Ishikawa (cell line): ENCODE data around the gene NUDT17.

Experiments
- CEBPB ChIP-seq: IDR thresholded peaks from 2 replicates; pipeline ENCODE4 v1.6.1; 2012
- EGR1 ChIP-seq: IDR thresholded peaks from 2 replicates; pipeline ENCODE4 v1.6.1; 2012
- EP300 ChIP-seq: IDR thresholded peaks from 2 replicates; pipeline ENCODE4 v1.6.1; 2012; ENCODE audit warnings: borderline replicate concordance
- FOXM1 ChIP-seq: IDR thresholded peaks from 2 replicates; pipeline ENCODE4 v1.6.1; 2012; ENCODE audit warnings: low read depth, borderline replicate concordance
- MAX ChIP-seq: IDR thresholded peaks from 2 replicates; pipeline ENCODE4 v1.6.1; 2012
- NFIC ChIP-seq: IDR thresholded peaks from 2 replicates; pipeline ENCODE4 v1.6.1; 2012
- RAD21 ChIP-seq: IDR thresholded peaks from 2 replicates; pipeline ENCODE4 v1.6.1; 2012; ENCODE audit warnings: low read depth
- REST ChIP-seq: IDR thresholded peaks from 2 replicates; pipeline ENCODE4 v1.6.1; 2012; ENCODE audit warnings: low read depth, mild to moderate bottlenecking
- TAF1 ChIP-seq: IDR thresholded peaks from 2 replicates; pipeline ENCODE4 v1.6.1; 2012; ENCODE audit warnings: low read depth, mild to moderate bottlenecking
- TCF12 ChIP-seq: IDR thresholded peaks from 2 replicates; pipeline ENCODE4 v1.6.1; 2012; ENCODE audit warnings: low read depth
- USF1 ChIP-seq: IDR thresholded peaks from 2 replicates; pipeline ENCODE4 v1.6.1; 2012
- YY1 ChIP-seq: IDR thresholded peaks from 2 replicates; pipeline ENCODE4 v1.6.1; 2012; ENCODE audit warnings: low read depth
- ZBTB7A ChIP-seq: IDR thresholded peaks from 2 replicates; pipeline ENCODE4 v1.6.1; 2012; ENCODE audit warnings: low read depth

- no peak for TF ChIP-seq MAX
- no peak for TF ChIP-seq TAF1
- TF ChIP-seq YY1: no peak
- TF ChIP-seq CEBPB: no peak
- no peak for TF ChIP-seq ZBTB7A
- no peak for TF ChIP-seq EP300
- TF ChIP-seq EGR1: no peak
- TF ChIP-seq RAD21: no peak
- no peak for TF ChIP-seq REST
- no peak for TF ChIP-seq FOXM1
- TF ChIP-seq NFIC: no peak
- TF ChIP-seq TCF12: no peak
- no peak for TF ChIP-seq USF1
Observed at GRCh38 chr1:145827966-145828365, 17.5 kb upstream of the NUDT17 start.
